ENCODE results near the gene MAN2A1. TPM values are rescaled to one million over a fixed set of nuclear protein-coding genes. Genes with fewer than 3 reads are reported as not detected.

The MAN2A1 gene
- total RNA-seq, 1 experiment from 2014 or later = 78.0 TPM

GRCh38 chr5:109650493-109650892, 39.2 kb upstream of the MAN2A1 start:
- no peak overlapping the region for H4K91ac ChIP-seq (ENCODE audit: insufficient read length, low read depth, low read length)
- H2BK5ac ChIP-seq (ENCODE audit: insufficient read length, low read length) = no peak overlapping the region
- no peak overlapping the region for H3K14ac ChIP-seq (ENCODE audit: insufficient read depth, low read length)
- H2BK120ac ChIP-seq (ENCODE audit: low read depth, low read length, poor library complexity, severe bottlenecking) = no peak overlapping the region
- TF ChIP-seq CTCF (conservative IDR thresholded peaks at IDR 0.05) = no peak
- H3K23me2 ChIP-seq (ENCODE audit: insufficient read length, low read depth, low read length, poor library complexity, severe bottlenecking) = no peaks in the 10 kb centered on the region
- no peak overlapping the region for H2BK20ac ChIP-seq (ENCODE audit: low read depth, low read length, poor library complexity, severe bottlenecking)
- no peak overlapping the region for H3K27ac ChIP-seq (ENCODE audit: insufficient read length, low read depth, low read length)
- H3K4me1 ChIP-seq (ENCODE audit: insufficient read depth, low read length) = peaks cover under 1% of the 10 kb centered on the region; the same call in 1 of the 2 replicates
- no peaks in the 10 kb centered on the region for H4K20me1 ChIP-seq (ENCODE audit: control insufficient read depth, insufficient read depth, insufficient read length)
- no peaks in the 10 kb centered on the region for H3K79me2 ChIP-seq (ENCODE audit: insufficient read depth, low read length)
- Mint-ChIP-seq H3K9me3 (no peaks in the 10 kb centered on the region), H3K4me1 (peaks cover 4 to 6% of the 10 kb centered on the region in 2 experiments), H3K36me3 (ENCODE audit: insufficient read depth in 1 of 3, low read depth in 3 of 3) (no peaks in the 10 kb centered on the region), H3K4me3 (no peak overlapping the region), H3K27ac (no peak overlapping the region), H3K27me3 (ENCODE audit: low read depth) (no peaks in the 10 kb centered on the region)
- H3K79me1 ChIP-seq (ENCODE audit: insufficient read depth, low read depth, low read length, poor library complexity, severe bottlenecking) = no peaks in the 10 kb centered on the region
- H3K9me3 ChIP-seq (ENCODE audit: control insufficient read depth, low read depth, low read length) = no peaks in the 10 kb centered on the region
- no peak overlapping the region for H2BK15ac ChIP-seq (ENCODE audit: low read depth, low read length)
- no peak overlapping the region for H3K4ac ChIP-seq (ENCODE audit: low read depth, low read length)
- H3K56ac ChIP-seq (ENCODE audit: insufficient read length, low read depth, low read length) = no peak overlapping the region
- no peaks in the 10 kb centered on the region for H3K27me3 ChIP-seq (ENCODE audit: insufficient read depth, low read length)
- H3K18ac ChIP-seq (ENCODE audit: insufficient read length, low read depth, low read length) = no peak overlapping the region
- H2AFZ ChIP-seq (ENCODE audit: low read length) = no peak overlapping the region
- no peak overlapping the region for H2AK5ac ChIP-seq (ENCODE audit: insufficient read length, low read length)
- no peak overlapping the region for H4K8ac ChIP-seq (replicated peaks; ENCODE audit: insufficient read length, low read depth, low read length)
- no peak overlapping the region for H3K4me2 ChIP-seq (ENCODE audit: insufficient read depth, insufficient read length, low read length)
- no peak for DNase-seq
- no peak overlapping the region for H3K23ac ChIP-seq (ENCODE audit: insufficient read length, low read depth, low read length)
- H4K5ac ChIP-seq (ENCODE audit: insufficient read length, low read depth, low read length) = no peak overlapping the region
- whole genome bisulfite sequencing (ENCODE audit: extremely low coverage, insufficient read length, low lambda C conversion rate) = no CpG with 5 or more reads among the region's 4 CpGs
- H3T11ph ChIP-seq (ENCODE audit: low read length) = no peak overlapping the region
- no peak overlapping the region for H2BK12ac ChIP-seq (ENCODE audit: insufficient read length, low read depth, low read length)
- no peak overlapping the region for H3K9ac ChIP-seq (ENCODE audit: extremely low read depth, insufficient read length, low read length)

All from H9 (cell line).